Pancreas (tissue), 10 donors: Measurements from ENCODE around the gene LTN1. TPM values are rescaled to one million over a fixed set of nuclear protein-coding genes. Genes with fewer than 3 reads are reported as not detected.

Experiments
- ATAC-seq, 4 donors: fragments of 200-7000 bp; cut with Tn5 transposase; one replicate each; pipeline versions ENCODE4 v1.8.0 to v1.9.1; 2020; ENCODE audit warnings: mild to moderate bottlenecking in 4 of 4, moderate library complexity in 4 of 4
- DNase-seq, 6 donors: peaks; one replicate each; pipeline ENCODE4 v3.0.0-alpha.2; 2020
- FAIRE-seq: peaks from 2 replicates; lab custom pipeline; 2012; peaks lifted over from hg19 to GRCh38; lab: Jason Lieb, UNC
- H3K27ac ChIP-seq, 4 donors: fragments of 200-600 bp; sonication (generic); 1 replicate in 3 of 4; 2 replicates in 1 of 4; pipeline versions ENCODE4 v1.5.0 to v1.8.0; 2020
- H3K27me3 ChIP-seq, 4 donors: fragments of 200-600 bp; one replicate each; pipeline ENCODE4 v1.8.0; 2021
- H3K36me3 ChIP-seq, 3 donors: fragments of 200-600 bp; sonication (generic) in 1 of 3; one replicate each; pipeline versions ENCODE4 v1.5.0 to v1.8.0; 2020 to 2021
- H3K4me1 ChIP-seq, 3 donors: fragments of 200-600 bp; one replicate each; pipeline ENCODE4 v1.8.0; 2021
- H3K4me3 ChIP-seq, 4 donors: fragments of 200-600 bp; sonication (generic) in 2 of 4; one replicate each; pipeline versions ENCODE4 v1.5.0 to v1.8.0; 2020 to 2021
- H3K9me3 ChIP-seq, 4 donors: fragments of 200-600 bp; one replicate each; pipeline ENCODE4 v1.8.0; 2021
- CTCF ChIP-seq, 4 donors: fragments of 200-600 bp; sonication (generic) in 3 of 4; IDR thresholded peaks; one replicate each; pipeline versions ENCODE4 v1.5.0 to v1.8.0; 2021; ENCODE audit warnings: antibody characterized with exemption in 4 of 4
- WGBS, 2 donors: extraction: QIAGEN DNeasy Blood & Tissue Kit; methylation state at CpG; one replicate each; pipeline ENCODE4 v1.1.7; 2013; 5-methylcytosine and 5-hydroxymethylcytosine counted together
- intact Hi-C, 3 donors: fragments of 100-400 bp; cut with DNase I; formaldehyde crosslinking; loops; one replicate each; pipeline versions ENCODE4 v1.11.1 to v1.14.2; 2022
- polyA plus RNA-seq, 2 donors: library from polyadenylated mRNA; stranded (reverse); fragments of 200-250 nt; gene quantifications; one replicate each; pipeline ENCODE4 v1.2.3, GENCODE V29; 2013
- total RNA-seq, 6 donors: library from RNA; stranded (reverse); fragmentation: NEBNext Ultra II Directional in 4 of 6; extraction: Animal tissue kit (Norgen Biotek cat#: 25700) in 4 of 6; gene quantifications; one replicate each; pipeline versions ENCODE4 v1.2.1 to v1.2.4, GENCODE V29; 2021 to 2023
- donor health status: healthy with polysubstance abuse.
- donor health status: DM: no; HTN: no; CAD: no; lungs with moderate emphysema.
- donor health status: DM: no; HTN: no; CAD: no.
- donor health status: control.
- donor health status: control.
- donor health status: Bipolar disorder and iron deficiency.
- donor health status: DM: yes; HTN: yes; CAD: no.
- donor health status: DM: no; HTN: no; CAD: no.
- donor health status: DM: no; HTN: no; CAD: no.
- donor health status: DM: yes; HTN: yes; CAD: no.

Gene LTN1
- total and polyA plus RNA-seq, 8 donors, result 4.4 to 16.1 (median 12.1) TPM

GRCh38 chr21:28962465-28962864 is 30.2 kb downstream of the LTN1 start:
- Histone ChIP-seq H3K27ac (no peak overlapping the region), H3K36me3 (peaks cover 2 to 25% (median 5%) of the 10 kb centered on the region in 3 donors), H3K9me3 (no peaks in the 10 kb centered on the region), H3K27me3 (no peaks in the 10 kb centered on the region), H3K4me3 (no peak overlapping the region), H3K4me1 (peaks cover 0 to 11% (median 0%) of the 10 kb centered on the region in 3 donors)
- ATAC-seq, result no peak
- no peak for FAIRE-seq
- intact Hi-C loops, result no loop called here
- WGBS, 2 donors, result 84 to 85% methylated on average over 2 of the region's 2 CpGs
- TF ChIP-seq CTCF (IDR thresholded peaks at IDR 0.05), result no peak
- no peak for DNase-seq

- DNase-seq (no peak), ATAC-seq (no peak), FAIRE-seq (no peak)
- H3K27ac ChIP-seq, result no peak overlapping the region
- H3K27me3 ChIP-seq, result no peaks in the 10 kb centered on the region
- no peaks in the 10 kb centered on the region for H3K9me3 ChIP-seq
- WGBS, 2 donors, result 50 to 52% methylated on average over 3 of the region's 3 CpGs
- peaks cover 2 to 20% (median 5%) of the 10 kb centered on the region in 3 donors for H3K36me3 ChIP-seq
- no peak overlapping the region for H3K4me3 ChIP-seq
- intact Hi-C loops, result no loop called here
- no peak for TF ChIP-seq CTCF (IDR thresholded peaks at IDR 0.05)
- H3K4me1 ChIP-seq, result peaks cover 0 to 11% (median 0%) of the 10 kb centered on the region in 3 donors
Observed at GRCh38 chr21:28961927-28962326, 30.8 kb downstream of the LTN1 start.

- Histone ChIP-seq H3K4me3 (no peak overlapping the region), H3K4me1 (peaks cover 0 to 11% (median 0%) of the 10 kb centered on the region in 3 donors), H3K27me3 (no peaks in the 10 kb centered on the region), H3K9me3 (no peaks in the 10 kb centered on the region), H3K36me3 (peaks cover under 1 to 18% (median 2%) of the 10 kb centered on the region in 3 donors), H3K27ac (no peak overlapping the region)
- no peak for ATAC-seq
- FAIRE-seq, result no peak
- no peak for TF ChIP-seq CTCF (IDR thresholded peaks at IDR 0.05)
- 94 to 100% methylated on average over 1 of the region's 1 CpG for WGBS, 2 donors
- DNase-seq, result no peak
- intact Hi-C loops, result no loop called here
Observed at GRCh38 chr21:28960245-28960644, 32.4 kb downstream of the LTN1 start.

GRCh38 chr21:28959367-28960099 is 33.1 kb downstream of the LTN1 start:
- Histone ChIP-seq H3K27ac (no peak overlapping the region), H3K4me3 (no peak overlapping the region), H3K4me1 (peaks cover 0 to 11% (median 0%) of the 10 kb centered on the region in 3 donors), H3K36me3 (peaks cover 0 to 18% (median 2%) of the 10 kb centered on the region in 3 donors), H3K27me3 (no peaks in the 10 kb centered on the region), H3K9me3 (no peaks in the 10 kb centered on the region)
- WGBS, 2 donors, result 86 to 87% methylated on average over 7 of the region's 7 CpGs
- FAIRE-seq, result no peak
- intact Hi-C loops, result no loop called here
- ATAC-seq, result peak in 1 of 4 donors; percentile 25
- TF ChIP-seq CTCF (IDR thresholded peaks at IDR 0.05), result no peak
- no peak for DNase-seq

GRCh38 chr21:28953247-28953646 is 39.4 kb downstream of the LTN1 start:
- no peak for DNase-seq
- Histone ChIP-seq H3K36me3 (peaks cover 0 to 31% (median 8%) of the 10 kb centered on the region in 3 donors), H3K27ac (no peak overlapping the region), H3K4me1 (no peaks in the 10 kb centered on the region), H3K9me3 (no peaks in the 10 kb centered on the region), H3K4me3 (no peak overlapping the region), H3K27me3 (no peaks in the 10 kb centered on the region)
- no peak for FAIRE-seq
- ATAC-seq, result no peak
- TF ChIP-seq CTCF (IDR thresholded peaks at IDR 0.05), result no peak
- WGBS, 2 donors, result 96 to 98% methylated on average over 2 of the region's 2 CpGs
- intact Hi-C loops, result no loop called here
